ENCODE measurements around the gene CEP43.
A peak's percentile ranks its signal among the peaks of the same experiment; 100 is the strongest.

Gene CEP43

GRCh38 chr6:166969390-166970002, 29.7 kb upstream of the CEP43 start:
- DNase-seq, result no peak

DNA sequence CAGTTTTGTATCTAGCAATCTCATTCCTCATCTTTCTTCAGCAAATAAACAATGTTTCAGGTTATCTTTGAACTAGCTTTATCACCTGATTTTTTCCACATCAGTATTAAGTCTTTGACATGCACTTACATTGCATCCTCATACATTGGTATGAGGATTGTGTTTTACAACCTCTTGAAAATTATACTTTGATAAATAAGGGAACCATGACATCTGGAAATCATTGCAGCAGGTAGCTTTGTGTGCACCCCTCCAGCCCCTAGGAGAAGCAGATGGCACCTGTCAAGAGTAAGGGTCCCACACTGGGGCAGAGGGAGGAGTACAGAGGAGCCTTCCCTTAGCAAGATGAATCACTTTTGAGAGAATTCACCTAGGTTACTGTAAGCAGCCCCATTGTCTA, 29.1 kb upstream of the CEP43 start:
- DNase-seq, result no peak

GRCh38 chr6:166970776-166971175, 28.4 kb upstream of the CEP43 start:
- no peak for DNase-seq

DNA sequence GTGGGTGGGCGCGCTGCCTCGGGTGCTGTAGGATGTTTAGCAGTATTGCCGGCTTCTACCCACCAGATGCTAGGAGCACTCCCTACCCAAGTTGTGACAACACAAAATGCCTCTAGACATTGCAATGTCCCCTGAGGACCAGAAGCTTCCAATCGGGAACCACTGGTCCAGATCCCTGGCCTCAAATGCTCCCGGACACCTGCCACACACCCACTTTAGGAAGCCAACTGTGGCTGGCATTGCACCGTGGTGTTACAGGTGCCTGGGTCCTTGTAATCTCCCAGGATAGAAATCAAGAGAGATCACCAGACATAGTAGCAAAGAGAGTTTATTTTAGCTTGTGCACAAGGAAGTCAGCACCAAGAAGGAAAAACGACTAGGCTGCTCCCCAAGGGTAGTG, 27.9 kb upstream of the CEP43 start:
- DNase-seq, result no peak

DNA sequence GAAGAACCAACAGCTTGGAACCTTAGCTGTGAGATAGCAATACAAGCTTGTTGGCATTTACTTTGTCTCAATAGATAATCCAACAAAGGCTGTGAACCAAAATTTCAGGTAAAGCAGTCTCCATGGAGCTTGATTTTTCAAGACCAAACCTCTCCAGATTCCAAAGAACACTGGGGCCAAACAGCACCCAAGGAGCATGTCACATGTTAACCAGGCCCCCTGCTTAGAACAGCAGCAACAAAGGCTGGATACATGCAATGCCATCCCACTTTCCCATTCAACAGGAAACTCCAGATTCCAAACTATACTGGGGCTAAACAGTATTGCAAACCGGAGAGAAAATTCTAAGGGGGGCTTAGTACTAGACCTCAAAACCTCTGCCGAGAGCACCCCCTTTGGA, 27.1 kb upstream of the CEP43 start:
- DNase-seq, result no peak

- DNase-seq, result no peak
Measured at GRCh38 chr6:166976636-166977035, 22.6 kb upstream of the CEP43 start.

DNA sequence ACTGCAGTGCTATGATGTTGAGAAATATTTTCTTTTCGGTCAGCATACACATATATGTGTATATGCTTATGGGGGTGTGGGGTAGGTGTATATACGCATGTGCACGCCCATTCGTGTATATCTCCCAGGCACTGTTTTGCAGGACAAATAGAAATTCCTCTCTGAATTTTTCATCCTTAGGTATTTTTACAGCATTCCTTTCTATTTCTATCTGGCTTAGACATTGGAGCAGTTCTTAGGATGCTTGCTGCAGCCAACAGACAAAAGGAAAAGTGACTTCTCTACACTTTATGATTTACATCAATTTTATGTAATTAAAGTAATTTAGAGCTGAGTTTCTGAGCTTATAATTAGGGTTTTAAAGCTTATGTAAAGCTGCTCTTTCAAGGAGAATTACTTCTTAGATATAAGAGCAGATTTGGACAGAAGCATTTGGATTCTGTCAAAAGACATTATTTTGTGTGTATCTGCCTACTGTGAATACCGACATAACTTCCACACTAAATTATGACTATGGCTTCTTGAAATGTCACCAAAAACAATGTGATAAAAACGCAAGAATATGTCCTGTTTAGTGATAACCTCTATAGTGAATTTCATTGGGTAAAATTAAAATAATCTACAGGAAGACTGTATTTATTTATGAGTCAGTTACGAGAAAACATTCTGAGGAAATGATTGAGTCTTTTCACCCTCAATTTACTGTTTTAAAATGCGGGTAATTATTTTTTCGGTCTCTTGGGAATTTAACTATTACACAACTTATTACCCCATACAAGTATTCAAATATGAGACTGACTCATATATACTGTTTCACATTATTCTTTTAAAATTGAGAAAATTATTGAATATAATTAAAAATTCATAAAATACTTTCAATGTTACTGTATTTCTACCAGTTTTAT, 21.3 kb upstream of the CEP43 start:
- no peak for DNase-seq

DNA sequence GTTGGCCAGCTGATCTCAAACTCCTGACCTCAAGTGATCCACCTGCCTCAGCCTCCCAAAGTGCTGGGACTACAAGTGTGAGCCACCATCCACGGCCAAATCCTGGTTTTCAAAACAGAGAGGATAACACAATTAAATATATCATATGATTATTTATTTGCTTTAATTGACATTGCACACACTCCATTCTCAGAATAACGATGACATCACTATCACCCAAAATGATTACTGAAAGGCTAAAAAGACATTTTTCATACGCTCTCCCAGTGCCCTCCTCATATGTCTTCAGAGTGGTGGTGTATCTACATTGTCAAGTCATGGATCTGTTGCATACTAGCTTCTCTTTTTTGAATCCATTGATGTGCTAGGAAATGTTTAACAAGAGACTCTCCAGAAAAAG, 18.5 kb upstream of the CEP43 start:
- no peak for DNase-seq

GRCh38 chr6:166987448-166987847, 11.7 kb upstream of the CEP43 start:
- no peak for DNase-seq

DNA sequence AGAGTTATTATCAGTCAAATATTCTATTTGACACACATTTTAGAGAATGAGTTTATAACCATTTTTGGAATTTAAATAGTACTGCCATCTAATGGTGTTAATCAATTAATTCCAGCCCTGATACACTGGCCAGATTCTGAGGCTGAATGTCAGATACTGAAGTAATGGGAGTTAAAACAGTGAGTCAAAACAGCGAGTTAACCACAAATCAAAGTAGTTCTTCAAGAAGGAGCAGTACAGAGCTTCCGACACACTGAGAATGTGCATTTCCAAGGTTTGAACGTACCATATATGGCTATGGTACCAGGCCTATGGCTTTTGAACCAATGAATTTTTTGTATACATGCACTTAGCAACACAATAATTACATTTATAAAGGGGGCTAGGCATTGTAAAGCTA, 11.3 kb upstream of the CEP43 start:
- no peak for DNase-seq

DNA sequence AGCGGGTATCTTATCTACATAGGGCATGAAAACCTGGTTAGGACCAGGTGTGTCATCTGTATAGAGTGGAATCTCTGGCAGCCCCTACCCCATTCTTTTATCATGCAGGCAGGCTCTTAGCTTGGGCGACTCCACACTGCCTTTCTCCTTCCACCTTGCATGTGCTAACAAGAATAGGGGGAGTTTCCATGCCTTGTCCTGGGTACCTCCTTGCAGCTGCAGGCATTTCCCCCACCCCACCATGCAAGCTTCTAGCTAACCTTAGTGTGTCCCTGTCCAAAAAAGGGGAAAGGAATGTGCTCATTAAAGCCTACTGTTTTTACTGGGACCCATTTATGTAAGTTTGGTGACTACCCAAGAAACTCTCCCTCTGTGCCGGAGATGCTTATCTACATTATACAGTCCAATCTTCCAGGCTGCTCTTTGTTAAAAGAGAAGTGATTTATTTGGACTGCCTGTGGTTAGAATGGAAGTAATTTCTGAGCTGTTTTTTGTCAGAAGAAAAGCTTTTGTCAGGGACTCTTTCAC, 10.5 kb upstream of the CEP43 start:
- DNase-seq, result no peak

DNA sequence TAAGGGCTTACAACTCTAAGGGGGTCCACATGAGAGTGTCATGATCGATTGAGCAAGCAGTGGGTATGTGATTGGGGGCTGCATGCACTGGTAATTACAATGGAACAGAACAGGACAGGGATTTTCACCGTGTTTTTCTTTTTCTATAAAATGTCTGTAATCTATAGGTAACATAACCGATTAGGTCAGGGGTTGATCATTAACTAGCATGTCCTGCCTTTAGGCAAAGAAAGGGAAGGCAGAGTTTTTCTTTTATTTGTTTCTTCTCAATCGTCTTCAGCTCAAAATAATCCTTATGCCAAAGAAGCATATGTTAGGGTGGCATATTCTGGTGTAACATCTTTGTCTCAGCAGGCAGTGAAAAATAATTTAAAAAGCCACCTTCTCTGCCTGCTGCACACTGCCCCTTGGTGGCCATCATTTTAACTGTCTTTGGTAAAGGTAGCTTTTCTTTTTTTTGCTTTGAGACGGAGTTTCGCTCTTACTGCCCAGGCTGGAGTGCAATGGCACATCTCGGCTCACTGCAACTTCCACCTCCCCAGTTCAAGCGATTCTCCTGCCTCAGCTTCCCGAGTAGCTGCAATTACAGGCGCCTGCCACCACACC, 9.7 kb upstream of the CEP43 start:
- DNase-seq, result peak; percentile 45

GRCh38 chr6:166996406-166996805, 2.8 kb upstream of the CEP43 start:
- no peak for DNase-seq

DNA sequence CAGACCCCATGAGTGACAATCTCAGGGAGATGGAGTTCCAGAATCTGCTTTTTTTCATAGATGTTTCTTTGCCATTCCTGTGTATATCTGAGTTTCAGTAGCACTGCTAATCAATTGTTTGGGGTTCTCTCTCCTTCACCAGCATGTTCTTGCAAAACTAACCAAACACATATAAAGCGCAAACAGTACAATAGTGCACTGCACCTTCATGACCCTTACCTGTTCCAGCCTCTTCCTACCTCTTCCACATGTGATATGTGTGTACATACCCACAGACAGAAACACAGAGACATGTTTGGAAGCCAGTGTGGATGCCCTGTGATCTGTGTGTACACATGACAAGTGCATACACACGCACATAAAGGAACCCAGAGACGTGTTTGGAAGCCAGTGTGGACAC, 1.8 kb upstream of the CEP43 start:
- no peak for DNase-seq

- peak; percentile 54 for DNase-seq
Measured at GRCh38 chr6:166997768-166998255, 1.4 kb upstream of the CEP43 start.

DNA sequence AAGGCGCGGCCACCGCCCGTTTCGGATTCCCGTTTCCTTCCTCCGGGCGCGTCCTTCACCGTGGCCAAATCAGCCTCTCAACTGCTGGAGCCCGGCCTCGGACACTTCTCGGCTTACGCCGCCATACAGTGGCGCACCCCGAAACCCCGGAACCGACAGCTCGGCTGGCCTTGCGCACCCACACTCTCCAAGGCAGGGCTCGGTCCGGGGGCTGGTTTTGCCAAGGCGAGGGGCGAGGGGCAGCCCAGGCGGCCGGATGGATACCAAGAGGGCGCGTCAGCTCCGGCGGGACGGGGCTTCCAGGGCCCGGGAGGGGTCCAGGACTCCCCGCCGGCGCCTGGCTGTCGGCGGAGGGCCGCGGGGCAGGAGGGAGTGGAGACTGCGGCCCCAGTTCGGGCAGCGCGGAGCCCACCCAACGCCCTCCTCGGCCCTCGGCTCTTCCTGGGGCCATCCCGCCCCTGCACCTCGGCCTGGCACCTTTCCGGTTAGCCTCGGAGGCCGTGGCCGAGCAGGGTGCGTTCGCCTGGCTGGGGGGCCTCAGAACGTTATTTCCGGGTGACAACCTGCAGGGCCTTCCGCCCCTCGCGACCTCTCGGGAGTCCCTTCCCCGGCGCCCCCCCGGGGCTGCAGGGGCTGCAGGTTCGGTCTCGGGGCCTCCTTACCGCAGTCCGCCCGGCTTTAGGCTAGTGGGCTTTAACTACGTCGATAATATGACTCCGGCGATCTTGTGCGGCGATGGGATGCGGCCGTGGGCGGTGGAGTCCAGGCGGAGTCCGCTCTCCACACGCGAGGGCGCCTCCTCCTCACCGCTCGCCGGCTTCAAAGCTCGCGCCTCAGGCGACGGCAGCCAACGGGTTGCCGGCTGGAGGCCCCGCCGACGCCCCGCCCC, 697 bp upstream of the CEP43 start:
- DNase-seq, result peak; percentile 15

GRCh38 chr6:166999884-167000253, 672 bp downstream of the CEP43 start:
- no peak for DNase-seq

GRCh38 chr6:167000759-167001158, 1.6 kb downstream of the CEP43 start:
- no peak for DNase-seq

DNA sequence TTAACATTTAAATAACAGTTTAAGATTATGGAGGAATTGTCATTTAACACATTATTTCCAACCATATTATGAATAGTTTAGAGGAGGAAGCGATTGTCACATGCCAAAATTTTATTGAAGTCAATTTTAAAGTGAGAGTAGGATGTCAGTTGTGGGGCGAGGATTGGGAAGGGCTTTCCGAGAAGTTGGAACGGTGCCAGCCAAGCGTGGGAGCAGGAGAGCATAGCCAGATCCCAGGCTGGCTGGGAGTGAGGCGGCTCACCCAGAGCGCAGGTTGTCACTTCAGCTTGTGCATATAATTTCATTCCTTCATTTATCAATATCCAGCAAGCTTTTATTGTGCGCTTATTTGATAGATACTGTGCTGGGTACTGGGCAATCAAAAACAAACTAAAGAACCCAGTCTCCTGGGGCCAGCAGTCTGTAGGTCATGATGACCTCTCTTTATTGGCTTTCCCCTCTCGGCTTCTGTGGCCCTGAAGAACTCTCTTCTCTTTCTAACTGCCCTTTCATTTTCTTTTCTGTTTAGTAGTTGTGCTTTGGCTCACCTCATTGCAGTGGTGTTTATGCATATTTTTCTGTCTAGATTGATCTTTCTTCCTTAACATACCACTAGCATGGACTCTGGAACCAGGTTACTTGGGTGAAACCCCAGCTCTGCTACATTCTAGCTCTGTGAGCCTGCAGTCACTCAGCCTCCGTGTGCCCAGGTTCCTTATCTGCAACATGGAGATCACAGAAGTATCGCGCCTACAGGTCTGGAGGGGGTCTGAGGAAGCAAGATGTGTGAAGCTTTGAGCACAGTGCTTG, 6.4 kb downstream of the CEP43 start:
- DNase-seq, result no peak

GRCh38 chr6:167007985-167008384, 8.8 kb downstream of the CEP43 start:
- DNase-seq, result no peak

DNA sequence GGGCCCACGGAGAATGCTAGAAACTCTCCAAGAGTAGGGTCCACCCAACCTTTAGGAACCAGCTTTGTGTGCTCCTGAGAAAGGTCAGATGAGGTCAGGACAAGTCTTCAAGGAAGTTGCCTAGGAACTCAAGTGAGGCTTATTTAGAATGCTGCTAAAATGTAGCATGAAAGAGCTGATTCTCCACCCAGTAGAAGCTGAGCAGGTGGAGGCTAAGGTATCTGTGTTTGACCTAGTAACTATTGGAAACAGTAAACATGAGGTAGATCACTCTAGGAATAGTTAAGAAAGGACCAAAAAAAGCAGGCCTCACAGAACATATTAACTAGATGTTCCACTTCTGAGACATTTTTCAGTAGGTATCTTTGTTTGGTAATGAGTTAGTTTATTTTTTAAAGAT, 13.9 kb downstream of the CEP43 start:
- DNase-seq, result no peak

- DNase-seq, result no peak
Measured at GRCh38 chr6:167013946-167014345, 14.7 kb downstream of the CEP43 start.

Measured in activated naive CD4-positive, alpha-beta T cell treated with Interleukin-2 at 50 U/mL for 16 hours (primary cell).